Trophoblast cell (in vitro differentiated cells and primary cell): ENCODE results near the gene METRN.
A peak's percentile ranks its signal among the peaks of the same experiment; 100 is the strongest.

Experiments
- DNase-seq, 2 donors: peaks; one replicate each; pipeline ENCODE4 v3.0.0-alpha.2; 2016
- H2AFZ ChIP-seq: 2 replicates; pipeline ENCODE4 v1.6.1; 2013; ENCODE audit warnings: low read length, moderate library complexity, mild to moderate bottlenecking; ENCODE audit not compliant: insufficient read depth, poor library complexity
- H2AK5ac ChIP-seq: 2 replicates; pipeline ENCODE4 v1.6.1; 2013; ENCODE audit warnings: mild to moderate bottlenecking, low read length
- H2BK120ac ChIP-seq: 2 replicates; pipeline ENCODE4 v1.6.1; 2013; ENCODE audit warnings: low read length, mild to moderate bottlenecking, moderate library complexity; ENCODE audit not compliant: insufficient read depth, poor library complexity
- H2BK12ac ChIP-seq: 2 replicates; pipeline ENCODE4 v1.6.1; 2013; ENCODE audit warnings: mild to moderate bottlenecking, low read length, moderate library complexity
- H2BK5ac ChIP-seq: 2 replicates; pipeline ENCODE4 v1.6.1; 2013; ENCODE audit warnings: low read length, low read depth, moderate library complexity, mild to moderate bottlenecking; ENCODE audit not compliant: poor library complexity
- H3K14ac ChIP-seq: 2 replicates; pipeline ENCODE4 v1.6.1; 2013; ENCODE audit warnings: mild to moderate bottlenecking, low read length
- H3K18ac ChIP-seq: 2 replicates; pipeline ENCODE4 v1.6.1; 2013; ENCODE audit warnings: mild to moderate bottlenecking, low read length
- H3K23ac ChIP-seq: 2 replicates; pipeline ENCODE4 v1.6.1; 2013; ENCODE audit warnings: low read length
- H3K27ac ChIP-seq: 2 replicates; pipeline ENCODE4 v1.5.1; 2013; ENCODE audit warnings: low read depth, mild to moderate bottlenecking, inconsistent platforms, low read length, moderate library complexity
- H3K27me3 ChIP-seq: 2 replicates; pipeline ENCODE4 v1.6.1; 2013; ENCODE audit warnings: inconsistent platforms, mild to moderate bottlenecking, low read length, moderate library complexity; ENCODE audit not compliant: insufficient read depth
- H3K36me3 ChIP-seq, 2 experiments: 1 replicate in 1 of 2; 2 replicates in 1 of 2; pipeline ENCODE4 v1.6.1; 2013; ENCODE audit warnings: low read length in 2 of 2, mild to moderate bottlenecking in 2 of 2, moderate library complexity in 1 of 2; ENCODE audit not compliant: insufficient read depth in 2 of 2, control insufficient read depth in 1 of 2
- H3K4ac ChIP-seq: 2 replicates; pipeline ENCODE4 v1.6.1; 2013; ENCODE audit warnings: low read depth, mild to moderate bottlenecking, low read length, moderate library complexity
- H3K4me1 ChIP-seq, 2 experiments: 1 replicate in 1 of 2; 2 replicates in 1 of 2; pipeline ENCODE4 v1.6.1; 2013; ENCODE audit warnings: low read length in 2 of 2, mild to moderate bottlenecking in 2 of 2, moderate library complexity in 1 of 2; ENCODE audit not compliant: insufficient read depth in 2 of 2, control insufficient read depth in 1 of 2
- H3K4me2 ChIP-seq: 2 replicates; pipeline ENCODE4 v1.6.1; 2013; ENCODE audit warnings: inconsistent platforms, mild to moderate bottlenecking, low read length, moderate library complexity
- H3K4me3 ChIP-seq: 2 replicates; pipeline ENCODE4 v1.5.1; 2013; ENCODE audit warnings: mild to moderate bottlenecking, low read depth, low read length, inconsistent platforms
- H3K79me1 ChIP-seq: one replicate; pipeline ENCODE4 v1.6.1; 2013; ENCODE audit warnings: low read length
- H3K79me2 ChIP-seq: 2 replicates; pipeline ENCODE4 v1.6.1; 2013; ENCODE audit warnings: low read length, mild to moderate bottlenecking; ENCODE audit not compliant: control insufficient read depth, insufficient read depth, poor library complexity
- H3K9ac ChIP-seq: 2 replicates; pipeline ENCODE4 v1.6.1; 2013; ENCODE audit warnings: mild to moderate bottlenecking, low read length
- H3K9me3 ChIP-seq: 2 replicates; pipeline ENCODE4 v1.6.1; 2013; ENCODE audit warnings: low read depth, mild to moderate bottlenecking, control low read depth, inconsistent platforms, low read length; ENCODE audit not compliant: insufficient read depth
- H4K12ac ChIP-seq: 2 replicates; pipeline ENCODE4 v1.6.1; 2013; ENCODE audit warnings: low read depth, mild to moderate bottlenecking, low read length, moderate library complexity
- H4K8ac ChIP-seq: 2 replicates; pipeline ENCODE4 v1.6.1; 2013; ENCODE audit warnings: low read depth, mild to moderate bottlenecking, low read length, moderate library complexity
- H4K91ac ChIP-seq: one replicate; pipeline ENCODE4 v1.6.1; 2013; ENCODE audit warnings: low read depth, mild to moderate bottlenecking, low read length, moderate library complexity
- WGBS: extraction: QIAGEN DNeasy Blood & Tissue Kit; methylation state at CpG from one replicate; pipeline ENCODE4 v1.1.7; 2013; ENCODE audit warnings: missing lambda C conversion rate; ENCODE audit not compliant: insufficient read length, insufficient coverage; ENCODE audit errors: extremely low coverage; 5-methylcytosine and 5-hydroxymethylcytosine counted together

Gene METRN

GRCh38 chr16:725463-726187 is 10.7 kb downstream of the METRN start:
- H2AK5ac ChIP-seq: no peak overlapping the region
- H3K4me3 ChIP-seq: no peak overlapping the region
- peaks cover 16 to 20% of the 10 kb centered on the region in 2 experiments for H3K4me1 ChIP-seq
- H3K14ac ChIP-seq: no peak overlapping the region
- no CpG with 5 or more reads among the region's 23 CpGs for WGBS
- peaks cover 10% of the 10 kb centered on the region for H3K79me1 ChIP-seq
- no peak overlapping the region for H3K27ac ChIP-seq
- H4K12ac ChIP-seq: no peak overlapping the region
- H3K23ac ChIP-seq: no peak overlapping the region
- H2BK120ac ChIP-seq: no peak overlapping the region
- no peak overlapping the region for H2BK5ac ChIP-seq
- H2BK12ac ChIP-seq: no peak overlapping the region
- no peak overlapping the region for H3K4ac ChIP-seq
- no peak overlapping the region for H3K4me2 ChIP-seq
- peaks cover 4% of the 10 kb centered on the region for H3K79me2 ChIP-seq
- DNase-seq: no peak
- H3K18ac ChIP-seq: no peak overlapping the region
- H3K36me3 ChIP-seq: peaks cover 2 to 5% of the 10 kb centered on the region in 2 experiments
- no peak overlapping the region for H4K91ac ChIP-seq
- H4K8ac ChIP-seq: no peak overlapping the region
- H2AFZ ChIP-seq: no peak overlapping the region
- H3K9ac ChIP-seq: no peak overlapping the region
- H3K9me3 ChIP-seq: peaks cover 4% of the 10 kb centered on the region
- H3K27me3 ChIP-seq: peaks cover 7% of the 10 kb centered on the region

DNA sequence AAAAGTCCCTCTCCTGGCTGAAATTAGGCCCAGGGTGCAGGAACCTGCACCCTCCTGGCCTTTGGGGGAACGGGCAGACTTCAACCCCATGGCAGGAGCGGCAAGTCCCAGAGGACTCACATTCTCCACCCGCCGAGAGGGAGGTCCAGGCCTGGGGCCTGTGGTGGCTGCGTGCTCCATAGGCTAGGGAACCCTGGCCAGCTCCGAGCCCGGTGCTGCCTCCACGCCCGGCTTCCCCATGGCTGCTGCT is 11.2 kb downstream of the METRN start:
- no CpG with 5 or more reads among the region's 9 CpGs for WGBS
- Histone ChIP-seq H3K4me3 (no peak overlapping the region), H4K12ac (no peak overlapping the region)

GRCh38 chr16:726438-727290 is 11.7 kb downstream of the METRN start, which contains the start of the genes CCDC78 and HAGHL:
CCDC78 (minus strand) TSS chr16:726443; CDS start chr16:726367, 76 bp downstream.
HAGHL (plus strand) TSS chr16:727106; CDS start chr16:727510, 404 bp downstream.
- H3K36me3 ChIP-seq: peaks cover 7 to 8% of the 10 kb centered on the region in 2 experiments

More for the DNA sequence above, 11.2 kb downstream of the METRN start:
- H3K79me2 ChIP-seq: peaks cover under 1% of the 10 kb centered on the region
- H3K18ac ChIP-seq: no peak overlapping the region
- peaks cover 7% of the 10 kb centered on the region for H3K27me3 ChIP-seq
- no peak overlapping the region for H2AFZ ChIP-seq
- H3K4me1 ChIP-seq: peaks cover 16 to 18% of the 10 kb centered on the region in 2 experiments
- no peak overlapping the region for H2BK120ac ChIP-seq
- H2BK12ac ChIP-seq: no peak overlapping the region
- no peak overlapping the region for H2AK5ac ChIP-seq
- H3K14ac ChIP-seq: no peak overlapping the region
- H3K9ac ChIP-seq: no peak overlapping the region
- H4K8ac ChIP-seq: no peak overlapping the region
- peaks cover 2 to 5% of the 10 kb centered on the region in 2 experiments for H3K36me3 ChIP-seq
- H4K91ac ChIP-seq: no peak overlapping the region
- no peak overlapping the region for H3K4ac ChIP-seq
- peaks cover 4% of the 10 kb centered on the region for H3K9me3 ChIP-seq
- DNase-seq: no peak
- peaks cover 5% of the 10 kb centered on the region for H3K79me1 ChIP-seq
- no peak overlapping the region for H3K4me2 ChIP-seq
- H3K23ac ChIP-seq: no peak overlapping the region
- H2BK5ac ChIP-seq: no peak overlapping the region
- no peak overlapping the region for H3K27ac ChIP-seq

DNA sequence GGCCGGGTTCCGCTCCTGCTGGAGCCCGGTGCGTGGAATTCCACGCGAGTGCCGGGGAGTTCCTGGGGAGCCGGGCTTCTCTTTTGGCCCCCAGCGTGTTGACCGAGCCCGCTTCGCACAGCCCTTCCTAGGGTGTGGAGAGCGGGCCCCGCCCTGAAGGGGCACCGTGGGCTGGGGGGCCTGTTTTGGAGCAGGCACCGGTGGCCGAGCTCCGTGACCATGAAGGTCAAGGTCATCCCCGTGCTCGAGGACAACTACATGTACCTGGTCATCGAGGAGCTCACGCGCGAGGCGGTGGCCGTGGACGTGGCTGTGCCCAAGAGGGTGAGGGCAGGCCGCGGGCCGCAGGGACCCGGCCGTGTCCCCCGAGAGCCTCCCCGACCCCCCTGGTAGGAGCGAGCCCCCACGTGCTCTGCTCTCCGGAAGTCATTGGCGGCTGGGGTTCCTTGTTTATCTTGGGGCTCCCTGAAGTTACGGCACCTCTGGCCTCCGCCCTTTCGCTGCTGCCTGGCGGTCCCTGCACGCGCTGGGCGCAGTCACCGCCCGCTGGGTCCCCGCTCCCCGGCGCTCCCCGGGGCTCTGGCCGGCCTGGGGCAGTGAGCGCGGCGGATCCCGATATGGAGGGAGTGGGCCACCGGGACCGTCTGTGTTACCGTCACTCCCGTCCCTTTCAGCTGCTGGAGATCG is 12.5 kb downstream of the METRN start:
- Histone ChIP-seq H3K9me3 (peaks cover 1% of the 10 kb centered on the region), H2BK5ac (no peak overlapping the region), H2AK5ac (no peak overlapping the region), H3K18ac (no peak overlapping the region), H4K12ac (no peak overlapping the region), H2BK120ac (no peak overlapping the region), H3K4me3 (peak overlapping the region; percentile 65), H3K4me2 (peak overlapping the region; percentile 68), H3K27me3 (peaks cover 7% of the 10 kb centered on the region), H3K14ac (no peak overlapping the region), H3K27ac (no peak overlapping the region), H4K91ac (peak overlapping the region; percentile 4), H2BK12ac (no peak overlapping the region), H4K8ac (no peak overlapping the region), H3K9ac (peak overlapping the region; percentile 30), H2AFZ (no peak overlapping the region), H3K4me1 (peaks cover 10 to 13% of the 10 kb centered on the region in 2 experiments), H3K36me3 (peaks cover 6 to 13% of the 10 kb centered on the region in 2 experiments), H3K79me2 (no peaks in the 10 kb centered on the region), H3K79me1 (peaks cover 3% of the 10 kb centered on the region), H3K4ac (no peak overlapping the region), H3K23ac (no peak overlapping the region)
- no CpG with 5 or more reads among the region's 61 CpGs for whole genome bisulfite sequencing
- no peak for DNase-seq

More at GRCh38 chr16:726438-727290, 11.7 kb downstream of the METRN start, which contains the start of the genes CCDC78 and HAGHL:
- H2BK120ac ChIP-seq: no peak within 1 kb of the TSS
- no CpG with 5 or more reads among the region's 88 CpGs for WGBS
- peaks cover 2% of the 10 kb centered on the region for H3K9me3 ChIP-seq
- peak within 1 kb of the TSS; percentile 68 for H3K4me2 ChIP-seq
- H3K23ac ChIP-seq: no peak within 1 kb of the TSS
- H3K4ac ChIP-seq: no peak within 1 kb of the TSS
- H2BK12ac ChIP-seq: no peak within 1 kb of the TSS
- no peak within 1 kb of the TSS for H4K8ac ChIP-seq
- no peaks in the 10 kb centered on the region for H3K79me2 ChIP-seq
- DNase-seq: peak; percentile 58 to 72
- no peak within 1 kb of the TSS for H3K14ac ChIP-seq
- no peak within 1 kb of the TSS for H2AK5ac ChIP-seq
- no peak within 1 kb of the TSS for H3K27ac ChIP-seq
- H2BK5ac ChIP-seq: no peak within 1 kb of the TSS
- H4K12ac ChIP-seq: peak within 1 kb of the TSS; percentile 26
- peaks cover 12 to 14% of the 10 kb centered on the region in 2 experiments for H3K4me1 ChIP-seq
- peak within 1 kb of the TSS; percentile 30 for H3K9ac ChIP-seq
- no peak within 1 kb of the TSS for H3K18ac ChIP-seq
- no peak within 1 kb of the TSS for H2AFZ ChIP-seq
- H4K91ac ChIP-seq: peak within 1 kb of the TSS; percentile 4
- H3K27me3 ChIP-seq: peaks cover 7% of the 10 kb centered on the region
- peaks cover 3% of the 10 kb centered on the region for H3K79me1 ChIP-seq
- peak within 1 kb of the TSS; percentile 65 for H3K4me3 ChIP-seq
